GM12874 (cell line): ENCODE results near the gene GRIN2A.

Experiments
- CTCF ChIP-seq: IDR thresholded peaks from 2 replicates; pipeline ENCODE4 v1.5.1; 2011; ENCODE audit warnings: low read depth, mild to moderate bottlenecking, control low read depth, low read length, moderate library complexity; ENCODE audit not compliant: insufficient read depth

GRIN2A gene

GRCh38 chr16:10015397-10015796 lies 166.8 kb downstream of the GRIN2A start:
- TF ChIP-seq CTCF, result no peak

- TF ChIP-seq CTCF, result no peak
These were observed 168.5 kb downstream of the GRIN2A start for GRCh38 chr16:10013774-10014173.

GRCh38 chr16:10013364-10013763 lies 168.9 kb downstream of the GRIN2A start:
- TF ChIP-seq CTCF, result no peak

GRCh38 chr16:10009684-10010083 lies 172.5 kb downstream of the GRIN2A start:
- no peak for TF ChIP-seq CTCF

GRCh38 chr16:10003486-10003885 lies 178.7 kb downstream of the GRIN2A start:
- TF ChIP-seq CTCF, result no peak

GRCh38 chr16:10001258-10001775 lies 180.9 kb downstream of the GRIN2A start:
- no peak for TF ChIP-seq CTCF

- no peak for TF ChIP-seq CTCF
These were observed 186.0 kb downstream of the GRIN2A start for GRCh38 chr16:9996221-9996620.
